HG02981 (cell line): ENCODE data around the gene GNAO1.
"Not testable (repeated sequence)": the region's sequence is repeated elsewhere in the genome, so short reads cannot be mapped to it uniquely, and the experiment has no call there.

Experiments
- ATAC-seq: cut with Tn5 transposase; IDR thresholded peaks from one replicate; pipeline ENCODE4 v1.9.1; 2021; ENCODE audit warnings: mild to moderate bottlenecking, moderate library complexity; ENCODE audit not compliant: unreplicated experiment

Gene GNAO1

DNA sequence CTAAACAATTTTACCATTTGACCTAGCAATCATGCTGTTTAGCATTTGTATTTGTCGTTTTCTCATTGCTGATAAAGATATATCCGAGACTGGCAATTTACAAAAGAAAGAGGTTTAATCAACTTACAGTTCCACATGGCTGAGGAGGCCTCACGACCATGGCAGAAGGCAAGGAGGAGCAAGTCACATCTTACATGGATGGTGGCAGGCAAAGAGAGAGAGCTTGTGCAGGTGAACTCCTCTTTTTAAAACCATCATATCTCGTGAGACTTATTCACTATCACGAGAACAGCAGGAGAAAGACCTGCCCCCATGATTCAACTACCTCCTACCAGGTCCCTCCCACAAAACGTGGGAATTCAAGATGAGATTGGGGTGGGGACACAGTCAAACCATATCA lies 187.8 kb downstream of the GNAO1 start:
- not testable (repeated sequence) for ATAC-seq

DNA sequence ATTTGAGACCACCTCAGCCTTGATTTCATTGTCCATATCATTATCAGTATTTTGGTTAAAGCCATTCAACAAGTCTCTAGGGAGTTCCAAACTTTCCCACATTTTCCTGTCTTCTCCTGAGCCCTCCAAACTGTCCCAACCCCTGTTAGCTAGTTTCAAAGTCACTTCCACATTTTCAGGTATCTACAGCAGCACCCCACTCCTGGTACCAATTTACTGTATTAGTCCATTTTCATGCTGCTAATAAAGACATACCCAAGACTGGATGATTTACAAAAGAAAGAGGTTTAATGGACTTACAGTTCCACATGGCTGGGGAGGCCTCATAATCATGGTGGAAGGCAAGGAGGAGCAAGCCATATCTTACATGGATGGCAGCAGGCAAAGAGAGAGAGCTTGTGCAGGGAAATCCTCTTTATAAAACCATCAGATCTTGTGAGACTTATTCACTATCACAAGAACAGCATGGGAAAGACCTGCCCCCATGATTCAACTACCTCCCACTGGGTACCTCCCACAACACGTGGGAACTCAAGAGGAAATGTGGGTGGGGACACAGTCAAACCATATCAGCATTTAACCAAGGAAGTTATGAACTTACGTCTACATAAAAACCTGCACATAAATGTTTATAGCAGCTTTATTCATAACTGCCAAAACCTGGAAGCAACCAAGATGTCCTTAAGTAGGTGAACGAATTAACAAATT lies 189.6 kb downstream of the GNAO1 start:
- not testable (repeated sequence) for ATAC-seq

DNA sequence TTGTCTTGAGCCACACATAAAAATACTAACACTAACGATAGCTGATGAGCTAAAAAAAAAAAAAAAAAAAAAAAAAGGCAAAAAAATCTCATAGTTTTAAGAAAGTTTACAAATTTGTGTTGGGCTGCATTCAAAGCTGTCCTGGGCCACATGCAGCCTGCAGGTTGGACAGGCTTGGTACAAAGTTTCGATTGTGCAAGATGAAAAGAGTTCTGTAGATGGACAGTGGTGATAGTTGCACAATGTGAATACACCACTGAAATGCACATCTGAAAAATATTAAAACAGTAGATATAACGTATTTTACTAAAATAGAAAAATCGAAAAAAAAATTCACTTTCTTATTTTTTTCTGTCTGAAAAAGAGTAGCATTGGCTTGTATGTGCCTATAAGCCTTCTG lies 191.2 kb downstream of the GNAO1 start:
- no peak for ATAC-seq

DNA sequence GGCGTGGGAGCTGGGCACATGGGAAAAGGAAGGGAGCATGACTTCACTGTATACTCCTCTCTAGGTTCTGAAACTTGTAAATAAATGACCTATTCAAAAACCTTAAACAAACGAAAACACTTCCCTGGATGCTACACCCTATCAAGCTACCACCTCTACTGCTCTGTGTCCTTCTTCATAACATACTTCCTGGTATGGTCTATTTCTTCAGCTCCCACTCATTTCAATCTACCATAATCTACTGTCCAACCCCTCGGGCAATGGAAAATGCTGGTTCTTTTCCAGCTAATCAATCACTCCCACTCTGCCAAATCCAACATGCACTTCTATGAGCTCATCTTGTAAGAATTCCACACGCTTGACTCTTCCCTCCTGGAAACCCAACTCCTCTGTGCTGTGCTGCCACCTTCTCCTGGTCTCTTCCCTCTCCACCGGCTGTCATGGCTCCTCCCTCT lies 191.6 kb downstream of the GNAO1 start:
- ATAC-seq: no peak

DNA sequence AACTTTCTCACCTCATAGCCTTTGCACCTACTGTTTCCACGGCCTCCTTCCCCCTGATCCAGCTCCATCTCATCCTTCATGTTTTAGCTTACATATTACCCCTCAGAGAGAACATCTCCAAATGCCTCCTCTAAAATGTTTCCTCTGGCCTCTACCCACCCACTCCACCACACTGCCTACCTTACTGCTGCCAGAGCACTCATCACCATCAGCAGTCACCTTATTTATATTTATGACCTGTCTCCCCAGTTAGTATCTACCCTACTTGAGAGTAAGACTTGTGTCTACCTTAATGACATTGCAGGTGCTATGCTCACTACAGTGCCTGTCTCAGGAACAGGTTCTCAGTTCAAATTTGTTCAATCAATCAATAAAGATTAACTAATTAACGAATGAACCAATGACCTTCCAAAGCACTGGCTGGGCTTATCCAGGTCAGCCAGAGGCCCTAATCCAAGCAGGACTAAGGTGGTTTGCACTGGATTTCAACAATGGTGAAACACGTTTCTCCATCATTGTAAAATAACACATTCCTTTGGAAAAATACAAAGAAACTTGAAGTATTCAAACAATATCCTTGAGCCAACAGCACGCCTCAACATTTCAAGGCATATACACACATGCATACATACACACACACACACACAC lies 192.9 kb downstream of the GNAO1 start:
- no peak for ATAC-seq

DNA sequence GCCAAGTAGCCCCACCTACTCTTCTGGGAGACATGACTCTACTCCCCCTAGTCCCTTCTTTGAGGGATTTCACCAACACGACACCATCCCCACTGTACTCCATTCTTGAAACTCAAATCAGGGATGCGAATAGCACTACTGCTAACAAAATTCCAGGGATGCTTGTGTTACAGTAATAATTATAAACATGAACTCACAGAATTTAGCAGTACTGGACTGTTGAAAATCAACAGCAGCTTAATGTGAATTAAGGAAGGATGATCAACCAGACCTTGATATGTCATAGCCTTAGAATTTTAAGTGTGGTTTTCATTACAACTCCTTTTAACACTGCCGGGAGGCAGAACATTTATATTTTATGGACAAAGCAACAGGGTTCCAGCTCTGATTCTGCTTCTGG lies 196.1 kb downstream of the GNAO1 start:
- ATAC-seq: no peak

DNA sequence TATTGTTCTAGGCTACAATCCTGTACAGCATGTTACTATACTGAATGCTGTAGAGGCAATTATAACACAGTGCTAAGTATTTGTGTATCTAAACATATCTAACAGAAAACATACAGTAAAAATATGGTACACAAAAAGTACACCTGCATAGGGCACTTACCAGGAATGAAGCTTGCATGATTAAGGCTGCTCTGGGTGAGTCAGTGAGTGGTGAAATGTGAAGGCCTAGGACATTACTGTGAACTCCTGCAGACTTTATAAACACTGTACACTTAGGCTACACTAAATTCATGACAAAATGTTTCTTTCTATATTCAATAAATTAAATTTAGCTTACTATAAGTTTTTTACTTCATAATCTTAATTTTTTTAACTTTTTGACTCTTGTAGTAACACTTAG lies 196.9 kb downstream of the GNAO1 start:
- ATAC-seq: no peak

DNA sequence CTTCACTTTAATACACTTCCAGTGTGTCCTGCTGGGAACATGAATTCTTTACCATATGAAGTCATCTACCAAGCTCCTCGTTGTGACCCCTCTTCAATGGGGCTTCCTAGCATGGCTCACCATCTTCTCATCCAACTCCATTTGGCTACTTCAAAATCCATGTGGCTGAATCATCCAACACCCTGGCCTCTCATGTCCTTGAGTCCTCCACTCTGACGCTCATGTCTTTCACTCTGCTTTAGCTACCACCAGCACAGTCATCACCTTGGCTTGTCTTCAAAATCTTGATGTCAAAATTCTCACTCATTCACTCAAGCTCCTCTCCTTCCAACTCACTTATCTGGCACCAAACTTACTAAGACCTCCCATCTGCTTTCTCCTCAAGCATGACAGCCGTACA lies 198.3 kb downstream of the GNAO1 start:
- no peak for ATAC-seq

DNA sequence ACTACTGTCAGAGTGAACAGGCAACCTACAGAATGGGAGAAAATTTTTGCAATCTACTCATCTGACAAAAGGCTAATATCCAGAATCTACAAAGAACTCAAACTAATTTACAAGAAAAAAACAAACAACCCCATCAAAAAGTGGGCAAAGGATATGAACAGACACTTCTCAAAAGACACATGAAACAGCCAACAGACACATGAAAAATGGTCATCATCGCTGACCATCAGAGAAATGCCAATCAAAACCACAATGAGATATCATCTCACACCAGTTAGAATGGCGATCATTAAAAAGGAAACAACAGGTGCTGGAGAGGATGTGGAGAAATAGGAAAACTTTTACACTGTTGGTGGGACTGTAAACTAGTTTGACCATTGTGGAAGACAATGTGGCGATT lies 205.4 kb downstream of the GNAO1 start:
- not testable (repeated sequence) for ATAC-seq

DNA sequence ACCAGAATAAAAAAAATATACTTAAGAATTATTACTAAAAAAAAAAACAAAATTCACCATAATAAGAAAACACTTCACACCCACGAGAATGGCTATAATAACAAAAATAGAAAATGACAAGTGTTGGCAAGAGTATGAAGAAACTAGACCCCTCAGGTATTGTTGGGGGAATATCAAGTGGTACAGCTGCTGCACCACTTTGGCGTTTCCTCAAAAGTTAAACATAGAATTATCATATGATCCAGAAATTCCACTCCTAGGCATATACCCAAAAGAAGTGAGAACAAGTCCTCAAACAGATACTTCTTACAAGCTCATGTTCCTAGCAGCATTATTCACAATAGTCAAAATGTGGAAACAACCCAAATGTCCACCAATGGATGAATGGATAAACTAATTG lies 207.8 kb downstream of the GNAO1 start:
- no peak for ATAC-seq

DNA sequence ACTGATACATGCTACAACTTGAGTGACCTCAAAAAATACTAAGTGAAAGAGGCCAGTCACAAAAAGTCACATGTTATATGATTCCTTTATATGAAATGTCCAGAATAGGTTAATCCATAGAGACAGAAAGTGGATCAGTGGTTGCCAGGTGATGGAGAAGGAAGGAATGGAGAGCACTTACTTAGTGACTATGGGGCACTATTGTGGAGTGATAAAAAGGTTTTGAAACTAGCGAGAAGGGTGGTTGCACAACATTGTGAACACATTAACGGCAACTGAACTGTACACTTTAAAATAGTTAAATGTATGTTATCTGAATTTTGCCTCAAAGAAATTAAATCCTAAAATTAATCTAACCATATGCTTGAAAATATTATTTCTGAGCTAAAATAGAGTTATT lies 208.2 kb downstream of the GNAO1 start:
- no peak for ATAC-seq

DNA sequence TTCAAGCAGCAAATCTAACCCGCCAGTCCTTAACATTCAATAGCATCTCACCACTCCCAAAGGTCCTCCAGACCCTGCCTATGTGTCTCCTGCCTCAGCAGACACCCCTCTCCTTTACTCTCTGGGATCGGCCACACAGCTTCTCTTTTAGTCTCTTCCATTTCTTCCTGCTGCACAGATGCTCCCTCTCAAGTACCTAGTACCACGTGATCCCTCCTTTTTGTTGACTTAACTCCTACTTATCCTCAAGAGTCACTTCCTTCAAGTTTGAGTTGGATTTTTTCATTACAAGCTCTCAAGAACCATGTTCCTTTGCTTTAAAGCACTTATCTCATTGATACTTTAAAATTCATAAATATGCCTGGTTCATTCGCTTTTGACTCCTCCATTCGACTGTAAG lies 209.2 kb downstream of the GNAO1 start:
- no peak for ATAC-seq

DNA sequence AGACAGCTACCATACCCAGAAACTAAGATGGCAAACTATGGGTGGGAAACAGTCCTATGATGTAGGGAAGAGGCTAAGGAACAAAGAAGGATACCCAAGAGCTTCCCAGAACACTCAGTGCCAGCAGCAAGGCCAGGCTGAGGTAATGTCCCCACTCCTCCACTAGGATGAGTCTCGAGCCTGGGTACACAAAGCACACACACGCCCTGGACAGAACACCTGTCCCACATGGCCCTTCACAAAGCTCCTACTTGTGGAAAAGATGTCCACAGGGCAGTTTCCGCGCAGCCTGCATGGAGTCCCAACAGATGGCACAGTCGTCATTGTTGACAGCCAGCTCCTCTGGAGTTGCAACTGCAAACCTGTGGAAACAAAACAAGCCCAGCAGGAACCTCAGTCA lies 210.2 kb downstream of the GNAO1 start:
- ATAC-seq: no peak

DNA sequence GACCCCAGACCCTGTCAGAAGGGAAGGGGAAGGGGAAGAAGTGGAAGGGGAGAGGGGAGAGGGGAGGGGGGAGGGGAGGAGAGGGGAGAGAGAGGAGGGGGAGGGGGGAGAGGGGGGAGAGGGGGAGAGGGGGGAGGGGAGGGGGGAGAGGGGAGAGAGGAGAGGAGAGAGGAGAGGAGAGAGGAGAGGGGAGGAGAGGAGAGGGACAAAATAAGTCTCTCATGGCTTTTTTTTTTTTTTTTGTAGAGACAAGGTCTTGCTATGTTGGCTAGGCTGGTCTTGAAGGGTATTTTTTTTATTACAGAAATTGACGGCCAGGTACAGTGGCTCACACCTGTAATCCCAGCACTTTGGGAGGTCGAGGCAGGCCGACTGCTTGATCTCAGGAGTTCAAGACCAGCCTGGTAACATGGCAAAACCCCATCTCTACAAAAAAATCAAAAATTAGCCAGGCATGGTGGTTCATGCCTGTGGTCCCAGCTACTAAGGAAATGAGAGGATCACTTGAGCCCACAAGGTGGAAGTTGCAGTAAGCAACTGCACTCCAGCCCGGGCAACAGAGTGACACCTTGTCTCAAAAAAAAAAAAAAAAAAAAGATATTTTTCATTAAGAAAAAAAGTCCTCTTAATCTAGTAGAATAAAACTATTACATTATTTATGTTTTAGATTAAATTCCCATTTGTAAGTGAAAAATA lies 214.8 kb downstream of the GNAO1 start:
- ATAC-seq: no peak
